ENCODE results near the gene SHC3.
A peak's percentile ranks its signal among the peaks of the same experiment; 100 is the strongest.

Gene SHC3

DNA sequence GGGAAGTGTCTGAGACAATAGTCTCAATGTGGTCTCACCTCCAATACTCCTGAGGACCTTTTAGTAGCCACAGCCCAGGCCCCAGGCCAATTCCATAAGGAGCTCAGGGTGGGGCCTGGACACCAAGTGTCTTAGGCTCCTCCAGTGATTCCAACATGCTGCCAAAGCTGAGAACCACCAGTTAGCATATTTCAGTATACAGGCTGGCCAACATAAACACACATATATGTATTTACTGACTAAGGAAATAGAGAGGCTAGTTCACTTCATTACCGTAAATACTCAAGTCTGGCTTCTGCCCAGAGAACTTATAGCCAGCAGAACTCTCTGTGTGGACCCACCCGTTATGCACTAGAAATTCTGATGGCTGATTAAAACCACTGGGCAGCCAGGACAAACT, 163.3 kb downstream of the SHC3 start:
- DNase-seq = no peak

DNA sequence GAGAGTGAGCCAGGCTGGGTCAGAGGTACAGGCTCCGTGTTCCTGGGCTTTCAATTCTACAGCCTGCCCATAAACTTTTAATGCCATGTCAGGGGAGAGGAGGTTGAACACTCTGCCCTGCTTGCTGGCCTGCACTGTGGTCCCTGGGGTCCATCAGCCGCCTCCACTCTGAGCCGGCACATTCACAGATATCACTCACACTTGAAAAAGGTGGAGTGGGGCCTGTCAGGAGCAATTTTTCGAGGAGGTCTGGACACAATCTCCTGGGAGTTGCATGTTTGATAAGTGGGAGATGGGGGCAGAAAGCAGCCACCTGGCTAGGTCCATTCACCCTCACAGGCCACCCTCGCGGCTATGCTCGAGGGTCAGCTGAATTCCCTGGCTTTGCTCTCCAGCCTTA, 164.5 kb downstream of the SHC3 start:
- DNase-seq = no peak

DNA sequence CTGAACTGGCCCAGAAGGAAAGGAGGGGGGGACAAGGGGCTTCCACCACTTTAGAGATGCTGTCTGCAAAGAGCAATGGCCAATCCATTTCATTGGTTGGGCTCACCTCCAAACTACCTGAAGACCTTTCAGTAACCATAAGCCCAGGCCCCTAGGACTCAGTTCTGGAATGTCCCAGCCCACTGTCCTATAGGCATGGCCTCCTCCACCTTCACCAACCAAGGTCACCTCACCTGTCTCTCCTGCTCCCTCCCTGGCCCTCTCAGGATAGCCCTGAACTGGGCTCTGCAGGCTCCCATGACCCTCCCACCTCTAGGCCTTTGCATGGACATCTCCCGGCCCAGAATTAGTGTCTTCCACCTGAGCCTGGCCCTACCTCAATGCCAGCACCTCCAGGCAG, 165.0 kb downstream of the SHC3 start:
- no peak for DNase-seq

DNA sequence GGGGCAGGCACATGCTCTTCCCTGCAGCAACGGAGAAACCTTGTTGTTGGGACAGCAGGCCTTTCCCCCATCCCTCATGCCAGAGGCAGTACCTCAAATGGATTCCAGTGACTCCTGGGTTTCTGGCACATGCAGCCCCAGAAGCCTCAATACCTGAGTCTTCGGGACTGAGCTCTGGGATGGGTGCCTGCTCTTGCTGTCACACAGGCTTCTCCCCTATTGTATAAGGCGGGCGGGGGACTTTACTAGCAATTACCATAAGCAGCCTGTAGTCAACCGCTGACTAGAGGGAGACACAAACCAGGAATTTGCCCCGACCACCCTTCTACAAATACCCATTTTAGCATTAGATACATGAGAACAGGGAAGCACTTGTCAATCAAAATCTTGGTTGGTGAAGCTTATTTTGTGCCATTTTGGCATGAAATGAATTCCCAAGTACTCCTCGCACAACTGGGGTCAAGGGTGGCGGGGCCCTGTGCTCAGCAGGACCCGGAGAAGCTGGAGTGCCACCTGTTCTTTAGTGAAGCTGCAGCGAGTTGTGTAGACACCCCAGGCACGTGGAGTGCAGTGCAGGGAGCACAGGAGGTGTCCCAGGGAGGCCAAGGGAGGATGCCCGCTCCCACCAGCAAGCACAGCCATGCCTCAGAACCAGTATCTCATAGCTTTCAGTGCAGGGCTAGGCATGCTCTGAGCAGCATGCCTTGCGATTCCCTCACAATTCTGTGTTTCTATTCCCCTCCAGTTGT, 166.2 kb downstream of the SHC3 start:
- no peak for DNase-seq

DNA sequence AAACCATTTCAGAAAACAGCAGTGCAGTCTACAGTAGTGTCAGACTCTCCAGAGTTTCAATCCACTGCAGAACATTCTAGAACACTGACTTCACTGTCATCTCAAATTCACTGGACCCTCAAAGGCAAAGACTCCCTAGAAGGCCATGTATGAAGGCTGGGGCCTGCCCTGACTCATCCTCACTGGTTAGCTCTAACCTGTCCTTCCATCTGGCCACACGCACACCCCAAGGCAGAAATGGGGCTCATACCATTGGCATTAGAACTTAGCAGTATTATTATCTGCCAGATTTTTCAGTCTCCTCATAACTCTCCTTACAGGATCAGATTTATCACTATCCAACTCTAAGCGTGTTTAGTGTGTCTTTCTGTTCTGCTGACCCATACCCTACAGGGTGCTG, 166.9 kb downstream of the SHC3 start:
- no peak for DNase-seq

DNA sequence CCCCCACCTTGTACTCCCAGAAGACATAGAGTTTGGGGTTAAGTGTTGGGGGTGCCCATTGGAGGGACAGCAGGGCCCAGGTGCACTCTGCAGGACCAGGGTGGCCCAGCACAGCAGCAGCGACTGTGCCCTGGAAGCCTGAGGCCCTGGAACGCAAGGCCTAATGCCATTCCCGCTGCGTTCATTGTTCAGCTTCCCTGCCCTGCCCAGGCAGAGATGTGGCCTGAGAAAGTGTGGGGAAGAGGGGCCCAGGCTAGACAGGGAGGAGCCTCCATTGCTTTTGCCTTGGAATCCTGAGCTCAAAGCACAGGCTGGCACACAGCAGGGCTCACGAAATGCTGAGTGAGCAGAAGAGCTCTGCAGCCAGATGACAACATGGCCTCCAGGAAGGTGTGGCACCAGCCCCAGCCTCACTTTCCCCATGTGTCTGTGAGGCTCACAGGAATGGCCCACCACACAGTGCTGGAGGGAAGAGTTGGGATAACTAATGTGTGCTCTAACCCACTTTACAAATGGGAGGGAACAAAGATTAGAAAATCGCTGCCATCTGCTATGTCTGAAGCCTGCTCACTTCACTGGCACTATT, 168.0 kb downstream of the SHC3 start:
- no peak for DNase-seq

DNA sequence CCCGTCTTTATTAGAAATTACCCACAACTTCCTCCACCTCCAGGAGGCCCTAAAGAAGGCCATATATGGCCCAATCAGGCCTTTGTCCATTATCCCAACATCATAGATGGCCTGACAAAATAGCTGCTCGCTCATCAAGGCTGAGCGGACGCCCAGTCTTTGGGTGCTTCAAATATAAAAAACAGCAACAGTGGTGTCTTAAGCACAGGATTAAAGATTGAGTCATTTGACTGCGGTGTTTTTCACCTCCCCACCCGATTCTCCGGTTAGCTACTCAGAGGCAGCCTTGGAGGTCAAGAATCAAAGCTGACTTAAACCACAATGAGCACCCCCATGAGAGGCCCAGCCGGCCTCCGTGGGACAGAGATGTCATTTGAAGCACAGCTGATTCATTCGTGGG, 168.6 kb downstream of the SHC3 start:
- no peak for DNase-seq

DNA sequence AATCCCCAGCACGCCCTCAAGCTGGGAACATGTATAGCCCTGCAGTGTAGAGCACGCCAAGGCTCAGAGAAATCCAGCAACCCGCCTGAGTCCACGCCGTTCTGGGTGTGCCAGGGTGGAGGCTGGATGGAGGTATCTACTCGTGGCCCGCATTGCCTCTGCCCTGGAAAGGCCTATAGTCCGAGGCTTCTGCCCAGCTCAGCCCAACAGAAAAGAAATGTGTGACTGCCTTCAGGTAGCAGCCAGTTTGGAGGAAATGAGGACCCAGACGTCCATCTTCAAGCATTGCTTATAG, 169.1 kb downstream of the SHC3 start:
- no peak for DNase-seq

DNA sequence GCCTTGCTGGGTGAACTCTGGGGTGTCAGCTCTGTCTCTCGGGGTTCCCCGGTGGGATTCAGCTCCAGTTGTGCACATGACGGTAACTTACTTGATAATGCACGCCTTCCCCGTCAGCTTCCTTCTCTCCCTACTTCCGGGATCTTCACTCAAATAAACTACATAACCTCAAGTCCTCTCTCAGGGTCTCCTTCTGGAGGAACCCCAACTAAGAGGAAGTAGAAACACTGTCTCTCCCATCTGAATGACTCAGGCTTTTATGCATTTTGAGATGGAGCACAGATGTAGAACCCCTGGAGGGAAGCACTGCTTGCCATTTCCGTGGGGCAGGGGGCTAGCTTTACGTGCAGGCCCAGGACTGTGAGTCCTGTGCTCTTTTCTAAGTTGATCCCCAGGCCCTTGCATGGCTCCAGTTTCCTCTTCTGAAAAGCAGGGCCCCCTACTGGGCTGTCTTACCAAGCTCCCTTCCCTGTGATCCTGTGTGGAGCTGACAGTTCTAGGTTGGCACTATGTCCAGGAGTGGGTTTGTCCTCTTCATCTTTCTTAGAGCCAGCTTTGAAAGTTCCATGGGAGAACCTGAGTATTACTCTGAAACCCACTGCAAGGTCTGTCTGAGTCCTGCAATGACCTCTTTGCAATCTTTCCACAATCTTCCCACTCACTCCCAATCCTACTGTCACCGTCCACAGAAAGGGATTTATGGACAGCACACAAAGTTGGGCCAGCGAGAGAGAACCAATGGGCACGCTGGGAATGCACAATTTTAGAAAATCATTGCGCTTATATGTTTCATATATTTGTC, 169.7 kb downstream of the SHC3 start:
- DNase-seq = no peak

DNA sequence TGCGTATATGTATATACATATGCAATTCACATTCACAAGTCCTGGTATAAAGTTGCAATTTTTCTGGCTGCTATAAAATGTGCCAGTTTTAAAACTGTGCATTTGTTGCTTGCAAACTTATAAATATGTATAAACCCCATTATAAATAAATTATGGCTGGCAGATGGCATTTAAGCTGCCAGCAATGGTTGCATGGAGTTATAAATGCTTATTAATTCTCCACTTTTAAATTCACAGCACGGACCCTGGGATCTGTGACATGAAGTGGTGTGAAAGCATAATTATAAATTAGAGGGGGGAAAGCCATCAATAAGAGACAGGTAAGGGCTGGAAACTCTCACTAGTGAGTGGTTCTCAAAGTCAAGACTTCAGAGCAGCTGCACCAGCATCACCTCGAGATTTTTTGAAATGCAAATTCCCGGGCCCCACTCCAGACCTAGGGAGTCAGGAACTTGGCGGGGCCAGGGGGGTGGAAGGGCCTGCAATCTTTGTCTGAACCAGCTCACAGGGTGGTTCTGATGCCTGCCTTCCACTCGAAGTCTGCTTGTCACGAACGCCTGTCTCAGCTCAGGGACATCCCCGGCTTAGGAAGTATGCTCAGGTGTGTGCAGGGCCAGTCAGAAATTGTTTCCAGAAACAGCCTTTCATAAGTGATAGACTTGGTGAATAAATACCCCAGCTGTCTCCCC, 170.4 kb downstream of the SHC3 start:
- DNase-seq = no peak

DNA sequence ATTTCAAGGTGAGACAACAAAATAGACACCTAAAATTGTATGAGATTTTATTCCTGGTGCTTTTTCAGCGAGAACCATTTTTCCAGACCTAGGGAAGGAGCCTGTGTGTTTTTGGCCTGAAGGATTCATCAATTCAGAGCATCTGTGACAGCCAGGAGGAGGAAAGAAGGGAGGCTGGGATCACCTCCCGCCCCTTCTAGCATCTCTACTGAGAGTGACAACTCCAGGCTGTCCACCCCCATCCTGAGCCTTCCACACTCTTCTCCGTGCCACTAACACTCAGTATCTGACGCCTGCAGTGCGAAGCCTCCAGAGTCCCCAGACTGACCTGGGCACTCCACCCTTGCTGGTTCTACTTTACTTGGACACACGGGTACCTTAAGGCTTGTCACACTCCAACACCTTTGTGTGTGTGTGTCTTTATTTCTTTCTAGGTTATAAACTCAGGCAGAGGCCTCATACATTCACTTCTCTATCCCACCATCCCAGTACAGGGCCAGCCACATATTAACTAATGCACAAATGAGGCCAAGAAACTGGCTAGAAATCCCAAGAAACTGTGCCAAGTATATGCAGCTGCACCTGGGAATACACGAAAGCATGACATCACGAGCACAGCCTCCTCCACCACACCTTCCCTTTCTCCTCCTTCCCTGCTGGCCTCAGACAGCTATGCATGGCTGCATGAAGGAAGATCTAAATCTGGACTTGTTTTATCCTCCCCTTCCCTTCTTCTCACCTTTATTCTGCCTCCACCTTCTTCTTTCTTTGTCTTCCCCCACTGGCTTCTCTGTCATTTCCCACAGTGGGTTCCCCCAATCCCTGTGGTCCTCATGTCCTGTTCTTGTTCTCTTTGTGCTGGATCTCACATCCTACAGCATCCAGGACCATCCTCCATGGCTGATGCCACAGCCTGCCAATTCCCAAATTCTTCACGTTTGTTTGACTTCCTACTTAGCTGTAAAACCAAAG, 171.3 kb downstream of the SHC3 start:
- no peak for DNase-seq

DNA sequence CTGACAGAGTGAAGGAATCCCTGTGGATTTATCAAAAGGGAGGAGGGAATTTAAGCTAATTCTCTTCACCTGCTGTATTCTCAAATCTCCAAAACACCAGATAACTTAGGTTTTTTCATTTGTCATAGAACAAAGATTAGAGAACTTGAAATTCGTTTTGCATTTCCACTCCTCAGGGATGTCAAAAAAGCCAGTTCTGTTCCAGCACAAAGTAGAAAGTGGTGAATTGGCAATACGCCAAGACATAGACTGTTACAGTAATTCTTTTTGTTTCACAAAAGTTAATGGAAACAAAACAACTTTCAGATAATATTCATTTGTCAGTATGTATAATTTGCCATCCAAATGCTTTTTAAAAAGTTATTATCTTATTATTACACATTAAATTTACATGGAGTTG, 172.4 kb downstream of the SHC3 start:
- no peak for DNase-seq

DNA sequence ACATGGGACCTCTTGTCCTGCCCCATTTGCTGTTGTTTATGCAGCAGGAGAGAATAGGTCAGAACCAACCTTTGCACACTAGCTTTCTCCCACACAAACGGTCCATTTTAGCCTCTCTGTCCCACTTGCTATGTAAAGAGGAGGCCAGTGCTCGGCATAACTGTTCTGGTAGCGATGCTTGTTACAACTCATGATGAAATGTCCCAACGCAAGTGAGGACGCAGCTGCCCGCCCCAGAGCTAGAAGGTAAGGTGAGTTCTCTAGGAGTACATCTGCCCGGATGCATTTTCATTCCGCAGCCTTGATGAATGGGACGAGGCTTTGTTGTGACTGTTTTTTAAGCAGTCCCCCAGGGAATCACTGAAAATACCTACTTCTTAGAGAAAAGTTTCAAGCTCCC, 173.3 kb downstream of the SHC3 start:
- DNase-seq = no peak

DNA sequence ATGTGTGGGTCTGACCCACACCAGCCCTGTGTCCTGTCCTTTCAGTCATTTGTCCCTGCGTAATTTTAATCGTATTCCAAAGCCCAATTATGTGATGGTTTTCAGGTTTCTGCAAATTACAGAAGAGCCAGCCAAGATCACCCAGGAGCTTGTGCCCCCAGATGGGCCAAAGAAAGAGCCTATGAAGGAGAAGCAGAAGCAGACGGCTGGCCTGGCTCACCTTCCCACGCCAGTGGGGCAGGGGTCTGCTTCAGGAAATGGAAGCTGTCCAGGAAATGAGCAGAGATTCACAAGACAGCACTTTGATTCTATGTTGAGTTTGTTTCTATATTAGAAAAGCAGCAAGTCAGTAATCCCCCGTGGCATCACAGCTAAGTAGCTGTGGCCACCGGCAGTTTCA, 175.6 kb downstream of the SHC3 start:
- DNase-seq = no peak

DNA sequence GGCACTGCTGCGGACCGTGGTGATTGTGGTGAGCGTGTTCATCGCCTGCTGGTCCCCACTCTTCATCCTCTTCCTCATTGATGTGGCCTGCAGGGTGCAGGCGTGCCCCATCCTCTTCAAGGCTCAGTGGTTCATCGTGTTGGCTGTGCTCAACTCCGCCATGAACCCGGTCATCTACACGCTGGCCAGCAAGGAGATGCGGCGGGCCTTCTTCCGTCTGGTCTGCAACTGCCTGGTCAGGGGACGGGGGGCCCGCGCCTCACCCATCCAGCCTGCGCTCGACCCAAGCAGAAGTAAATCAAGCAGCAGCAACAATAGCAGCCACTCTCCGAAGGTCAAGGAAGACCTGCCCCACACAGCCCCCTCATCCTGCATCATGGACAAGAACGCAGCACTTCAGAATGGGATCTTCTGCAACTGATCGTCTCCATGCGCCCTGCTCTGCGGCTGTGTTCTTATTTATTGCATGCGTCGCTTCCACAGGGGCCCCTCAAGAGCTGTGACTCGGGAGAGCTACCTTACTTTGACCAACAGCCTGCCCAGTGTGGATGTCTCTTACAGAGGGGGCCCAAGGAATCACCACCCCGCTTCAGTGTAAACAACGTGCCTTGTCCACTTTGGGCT, 176.6 kb downstream of the SHC3 start:
- DNase-seq = no peak

DNA sequence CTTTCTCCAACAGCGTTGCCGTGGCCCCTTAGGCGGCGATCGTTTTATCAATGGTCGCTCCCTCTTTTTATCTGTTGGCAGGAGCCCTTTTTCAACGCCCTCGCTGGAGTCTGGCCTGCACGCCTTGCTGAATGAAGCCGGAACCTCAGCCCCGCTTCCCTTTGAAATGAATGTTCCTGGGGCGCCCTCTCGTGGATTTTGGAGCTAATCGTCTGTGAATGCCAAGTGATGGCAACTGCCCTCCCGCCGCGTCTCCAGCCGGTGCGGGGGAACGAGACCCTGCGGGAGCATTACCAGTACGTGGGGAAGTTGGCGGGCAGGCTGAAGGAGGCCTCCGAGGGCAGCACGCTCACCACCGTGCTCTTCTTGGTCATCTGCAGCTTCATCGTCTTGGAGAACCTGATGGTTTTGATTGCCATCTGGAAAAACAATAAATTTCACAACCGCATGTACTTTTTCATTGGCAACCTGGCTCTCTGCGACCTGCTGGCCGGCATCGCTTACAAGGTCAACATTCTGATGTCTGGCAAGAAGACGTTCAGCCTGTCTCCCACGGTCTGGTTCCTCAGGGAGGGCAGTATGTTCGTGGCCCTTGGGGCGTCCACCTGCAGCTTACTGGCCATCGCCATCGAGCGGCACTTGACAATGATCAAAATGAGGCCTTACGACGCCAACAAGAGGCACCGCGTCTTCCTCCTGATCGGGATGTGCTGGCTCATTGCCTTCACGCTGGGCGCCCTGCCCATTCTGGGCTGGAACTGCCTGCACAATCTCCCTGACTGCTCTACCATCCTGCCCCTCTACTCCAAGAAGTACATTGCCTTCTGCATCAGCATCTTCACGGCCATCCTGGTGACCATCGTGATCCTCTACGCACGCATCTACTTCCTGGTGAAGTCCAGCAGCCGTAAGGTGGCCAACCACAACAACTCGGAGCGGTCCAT, 177.4 kb downstream of the SHC3 start:
- DNase-seq = peak; percentile 40

DNA sequence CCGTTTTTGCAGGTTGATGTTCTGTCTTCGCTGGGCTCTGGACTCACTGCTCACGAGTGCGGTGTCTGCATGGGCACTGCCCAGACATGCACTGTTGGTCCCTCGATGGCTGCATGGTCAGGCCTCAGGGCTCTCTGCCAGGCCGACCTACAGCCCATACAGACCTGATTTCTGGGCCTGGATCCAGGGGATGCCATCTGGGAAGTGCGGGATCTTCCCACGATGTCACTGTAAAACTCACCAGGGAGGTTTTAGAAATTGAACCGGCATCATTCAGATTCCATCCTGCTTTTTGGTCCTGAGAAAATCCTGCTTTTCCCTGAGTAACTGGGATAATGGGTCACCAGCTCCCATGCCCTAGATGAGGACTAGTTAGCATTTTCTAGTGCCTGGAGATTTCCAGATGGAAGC, 178.2 kb downstream of the SHC3 start:
- no peak for DNase-seq

DNA sequence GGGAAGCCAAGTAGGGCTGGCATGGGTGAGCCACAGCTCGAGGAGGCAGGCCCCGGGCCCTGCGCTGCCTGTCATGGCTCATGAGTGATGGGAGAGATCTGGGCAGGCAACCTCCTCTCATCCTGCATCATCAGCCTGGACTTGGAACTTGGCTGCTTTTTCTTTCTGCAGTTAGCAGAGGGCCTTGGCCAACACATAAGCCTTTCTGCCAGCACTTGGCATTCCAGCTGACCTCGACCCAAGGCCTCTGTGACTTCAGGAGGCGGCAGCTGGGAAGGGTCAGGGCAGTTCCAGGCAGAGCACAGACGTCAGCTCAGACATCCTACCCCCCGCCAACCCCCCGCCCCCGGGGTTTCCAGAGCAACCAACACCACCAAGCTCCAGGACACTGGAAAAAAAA, 179.7 kb downstream of the SHC3 start:
- no peak for DNase-seq

DNA sequence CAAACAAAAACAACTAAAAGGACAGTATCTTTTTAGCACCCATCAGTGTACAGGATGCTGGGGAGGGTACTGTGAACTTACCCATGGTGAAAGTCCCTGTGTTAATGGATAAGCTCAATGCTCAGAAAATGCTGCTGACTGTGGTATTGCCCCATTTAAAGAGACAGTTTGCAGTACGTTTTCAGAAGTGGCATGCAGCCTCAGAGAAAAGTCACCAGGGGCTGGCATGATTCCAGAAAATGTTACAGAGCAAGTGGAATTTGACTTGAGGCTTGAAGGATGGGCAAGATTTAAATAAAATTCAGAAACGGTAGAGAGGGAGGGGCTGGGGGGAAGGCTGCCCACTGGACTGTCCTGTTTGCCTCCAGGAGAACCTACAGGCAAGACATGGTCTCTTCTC, 180.1 kb downstream of the SHC3 start:
- peak; percentile 1 for DNase-seq

DNA sequence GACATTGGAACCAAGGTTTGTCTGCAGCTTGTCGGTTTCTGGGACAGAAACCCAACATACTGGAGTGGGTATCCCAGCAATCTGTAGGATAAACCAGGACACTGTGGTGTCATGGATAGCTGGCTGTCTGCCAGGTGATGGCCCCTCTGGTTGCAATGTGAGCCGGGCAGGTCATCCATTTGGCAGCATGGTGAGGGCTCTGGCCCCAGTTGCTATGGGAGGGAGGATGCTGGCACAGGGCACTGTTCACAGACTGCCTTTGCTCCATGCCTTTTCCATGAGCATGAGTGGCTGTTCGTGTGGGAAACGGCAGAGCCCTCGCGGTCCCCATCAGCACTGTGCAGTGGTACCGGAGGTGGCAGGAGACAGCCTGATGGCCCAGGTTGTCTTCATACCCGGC, 181.0 kb downstream of the SHC3 start:
- DNase-seq = no peak

DNA sequence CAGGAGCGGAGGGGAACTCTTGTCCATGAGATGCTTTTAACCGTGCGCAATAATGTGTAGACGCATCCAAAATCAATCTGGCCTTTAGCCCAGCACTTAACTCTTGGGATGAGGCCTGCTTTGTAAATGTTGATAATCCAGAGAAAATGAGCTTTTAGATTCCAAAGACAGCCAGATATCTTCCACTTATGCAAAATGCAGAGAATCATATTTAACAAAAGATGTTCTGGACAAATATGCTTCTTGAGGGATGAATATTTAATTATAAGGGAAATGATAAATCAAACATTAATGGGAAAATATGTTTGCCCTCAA, 181.7 kb downstream of the SHC3 start:
- DNase-seq = no peak

All from DMS79 treated with DMSO at 0.1 percent for 48 hours (cell line).